GM10266 (cell line): ENCODE results near the gene MON2.
"Not testable (repeated sequence)": the region's sequence is repeated elsewhere in the genome, so short reads cannot be mapped to it uniquely, and the experiment has no call there.

Experiments
- DNase-seq: peaks from one replicate; pipeline ENCODE4 v3.0.0; 2012; ENCODE audit errors: extremely low spot score
- CTCF ChIP-seq: IDR thresholded peaks from 2 replicates; pipeline ENCODE4 v1.5.1; 2012; ENCODE audit warnings: mild to moderate bottlenecking, low read depth; ENCODE audit not compliant: control insufficient read depth, insufficient read depth; ENCODE audit errors: missing control alignments

Gene MON2

GRCh38 chr12:62552906-62553556 lies 86.4 kb downstream of the MON2 start:
- TF ChIP-seq CTCF: no peak
- DNase-seq: no peak

DNA sequence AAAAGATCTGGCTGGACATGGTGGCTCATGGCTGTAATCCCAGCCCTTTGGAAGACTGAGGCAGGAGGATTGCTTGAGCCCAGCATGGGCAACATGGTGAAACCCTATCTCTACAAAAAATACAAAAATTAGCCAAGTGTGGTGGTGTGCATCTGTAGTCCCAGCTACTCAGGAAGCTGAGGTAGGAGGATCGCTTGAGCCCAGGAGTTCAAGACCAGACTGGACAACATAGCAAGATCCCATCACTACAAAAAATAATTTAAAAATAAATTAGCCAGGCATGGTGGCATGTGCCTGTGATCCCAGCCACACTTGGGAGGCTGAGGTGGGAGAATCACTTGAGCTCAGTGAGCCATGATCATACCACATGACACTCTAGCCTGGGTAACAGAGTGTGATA lies 92.7 kb downstream of the MON2 start:
- not testable (repeated sequence) for DNase-seq

GRCh38 chr12:62562846-62563245 lies 96.2 kb downstream of the MON2 start:
- DNase-seq: no peak
- no peak for TF ChIP-seq CTCF

DNA sequence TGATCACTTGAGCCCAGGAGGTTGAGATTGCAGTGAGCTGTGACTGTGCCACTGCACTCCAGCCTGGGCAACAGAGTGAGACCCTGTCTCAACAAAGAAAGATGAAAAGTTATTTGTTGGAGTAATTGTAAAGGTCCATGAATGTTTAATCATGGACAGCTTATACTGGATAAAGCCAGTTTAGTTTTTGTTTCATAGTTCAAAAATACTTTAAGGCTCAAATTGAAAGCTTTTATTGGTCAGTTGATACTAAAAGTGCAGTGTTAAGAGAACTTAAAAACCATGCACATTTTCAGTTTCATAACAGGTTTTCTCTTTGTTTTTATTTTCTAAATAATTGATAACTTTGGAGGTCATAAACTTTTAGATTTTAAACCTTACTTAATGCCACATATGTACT lies 108.4 kb downstream of the MON2 start:
- TF ChIP-seq CTCF: no peak
- DNase-seq: peak; percentile 4

- no peak for TF ChIP-seq CTCF
- DNase-seq: no peak
Observed at GRCh38 chr12:62576503-62576902, 109.9 kb downstream of the MON2 start.

DNA sequence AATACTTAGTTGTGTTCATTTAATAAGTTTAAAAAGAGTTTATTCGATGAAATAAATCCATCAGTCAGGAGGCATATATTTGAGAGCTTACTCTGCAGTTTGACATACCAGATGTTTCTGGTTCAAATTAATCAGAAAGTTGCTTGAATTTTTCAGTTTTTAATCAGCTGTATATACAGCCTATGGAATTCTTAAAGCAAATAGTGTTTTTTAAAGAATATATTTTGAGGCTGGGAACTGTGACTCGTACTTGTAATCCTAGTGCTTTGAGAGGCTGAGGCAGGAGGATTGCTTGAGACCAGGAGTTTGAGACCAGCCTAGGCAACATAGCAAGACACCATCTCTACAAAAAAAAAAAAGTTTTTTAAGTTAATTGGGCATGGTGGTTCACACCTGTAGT lies 112.1 kb downstream of the MON2 start:
- DNase-seq: no peak
- TF ChIP-seq CTCF: no peak

- peak; percentile 27 for DNase-seq
- peak; percentile 55 for TF ChIP-seq CTCF
Observed at GRCh38 chr12:62581288-62582064, 114.8 kb downstream of the MON2 start.

GRCh38 chr12:62582065-62582366 lies 115.4 kb downstream of the MON2 start:
- DNase-seq: no peak
- TF ChIP-seq CTCF: no peak
